ENCODE results near the gene COQ7.

COQ7 gene

DNA sequence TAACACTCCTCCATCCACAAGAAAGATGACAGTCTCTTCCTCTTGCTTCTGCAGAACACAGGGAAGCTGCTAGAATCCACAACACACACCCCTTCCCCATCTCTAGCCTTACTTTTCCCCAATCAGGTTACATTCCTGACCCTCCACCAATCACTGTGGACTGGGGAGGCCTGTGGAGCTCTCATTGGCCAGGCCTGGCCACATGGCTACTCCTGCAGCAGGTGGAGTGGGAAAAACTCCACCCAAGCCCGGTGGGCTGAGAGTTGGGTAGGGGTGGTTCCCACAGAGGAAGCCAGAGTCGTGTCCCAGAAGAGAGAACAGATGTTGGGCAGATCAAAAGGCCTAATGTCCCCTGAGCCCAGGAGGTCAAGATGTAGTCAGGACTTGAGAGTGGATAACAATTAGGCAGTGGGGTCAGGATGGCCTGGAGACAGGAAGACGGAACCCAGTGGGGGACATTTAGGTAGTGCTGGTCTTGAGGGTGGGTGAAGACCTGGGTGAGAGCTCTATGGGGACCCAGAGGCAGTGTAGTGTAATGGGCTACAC, 22.1 kb downstream of the COQ7 start:
- ChIA-PET POLR2A (ENCODE audit: low non-redundant PET) (no interaction called here), CTCF (no interaction called here)
- DNase-seq (ENCODE audit: low spot score): no peak

GRCh38 chr16:19090916-19091315, 23.5 kb downstream of the COQ7 start:
- ChIA-PET POLR2A (ENCODE audit: low non-redundant PET) (no interaction called here), CTCF (no interaction called here)
- TF ChIP-seq CTCF (conservative IDR thresholded peaks at IDR 0.05; ENCODE audit: low read depth): no peak

More for the DNA sequence above, 22.1 kb downstream of the COQ7 start:
- H3K27ac ChIP-seq: no peak overlapping the region
- no peak for TF ChIP-seq CTCF (conservative IDR thresholded peaks at IDR 0.05; ENCODE audit: low read depth)

DNA sequence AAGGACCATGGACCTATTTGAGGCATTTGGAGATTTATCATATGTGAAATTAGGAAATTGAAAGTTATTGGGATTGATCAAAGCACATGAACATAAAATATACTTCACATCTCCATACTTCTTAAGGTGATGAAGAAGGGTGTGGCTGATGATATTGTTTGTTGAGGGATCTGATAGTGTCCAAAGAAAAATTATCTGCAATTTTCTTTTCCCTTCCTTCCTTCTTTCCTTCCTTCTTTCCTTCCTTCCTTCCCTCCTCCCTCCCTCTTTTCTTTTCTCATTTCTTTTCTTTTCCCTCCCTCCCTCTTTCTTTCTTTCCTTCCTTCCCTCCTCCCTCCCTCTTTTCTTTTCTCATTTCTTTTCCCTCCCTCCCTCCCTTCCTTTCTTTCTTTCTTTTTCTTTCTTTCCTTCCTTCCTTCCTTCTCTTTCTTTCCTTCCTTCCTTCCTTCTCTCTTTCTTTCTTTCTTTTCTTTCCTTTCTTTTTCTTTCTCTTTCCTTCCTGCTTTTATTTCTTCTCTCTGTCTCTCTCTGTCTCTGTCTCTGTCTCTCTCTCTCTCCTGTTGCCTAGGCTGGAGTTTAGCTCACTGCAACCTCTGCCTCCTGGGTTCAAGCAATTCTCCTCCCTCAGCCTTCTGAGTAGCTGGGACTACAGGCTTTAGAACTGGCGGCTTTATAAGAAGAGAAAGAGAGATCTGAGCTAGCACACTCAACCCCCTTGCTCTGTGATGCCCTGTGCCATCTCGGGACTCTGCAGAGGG, 25.4 kb downstream of the COQ7 start:
- H3K27ac ChIP-seq: no peak overlapping the region
- ChIA-PET POLR2A (ENCODE audit: low non-redundant PET) (no interaction called here), CTCF (no interaction called here)
- no peak for DNase-seq (ENCODE audit: low spot score)
- TF ChIP-seq CTCF (conservative IDR thresholded peaks at IDR 0.05; ENCODE audit: low read depth): no peak

More at GRCh38 chr16:19090916-19091315, 23.5 kb downstream of the COQ7 start:
- H3K27ac ChIP-seq: no peak overlapping the region
- DNase-seq (ENCODE audit: low spot score): no peak

- no peak overlapping the region for H3K27ac ChIP-seq
- POLR2A ChIA-PET (ENCODE audit: low non-redundant PET): no interaction called here
- no peak for TF ChIP-seq CTCF (conservative IDR thresholded peaks at IDR 0.05; ENCODE audit: low read depth)
- DNase-seq (ENCODE audit: low spot score): no peak
- CTCF ChIA-PET: interaction anchor here (0.6 to 1.8 kb wide), 3 partner anchors 8 to 834 kb away, joined by 3 to 9 read pairs (median 4); no protein-coding TSS in a partner anchor
These were observed 26.5 kb downstream of the COQ7 start for GRCh38 chr16:19093631-19094541.

- no peak for DNase-seq (ENCODE audit: low spot score)
- no peak overlapping the region for H3K27ac ChIP-seq
- POLR2A ChIA-PET (ENCODE audit: low non-redundant PET): no interaction called here
These were observed 27.3 kb downstream of the COQ7 start for GRCh38 chr16:19094542-19095365.

More at GRCh38 chr16:19094542-19095365, 27.3 kb downstream of the COQ7 start:
- TF ChIP-seq CTCF (conservative IDR thresholded peaks at IDR 0.05; ENCODE audit: low read depth): no peak
- CTCF ChIA-PET: interaction anchor here (1.4 to 1.8 kb wide), 3 partner anchors 9 to 408 kb away, joined by 3 to 9 read pairs (median 4); no protein-coding TSS in a partner anchor

Measured in RWPE1 (cell line).